Neural cell (in vitro differentiated cells): ENCODE data around the gene MYBPC1. TPM values are rescaled to one million over a fixed set of nuclear protein-coding genes. Genes with fewer than 3 reads are reported as not detected.
"Not testable (repeated sequence)": the region's sequence is repeated elsewhere in the genome, so short reads cannot be mapped to it uniquely, and the experiment has no call there.

Source experiments
- H2AFZ ChIP-seq: fragments of 200-600, 300-800 bp; sonication (generic), shearing (Covaris generic); 2 replicates; pipeline ENCODE4 v1.6.0; 2014; ENCODE audit warnings: low read depth, mild to moderate bottlenecking, antibody characterized with exemption, low read length, moderate library complexity
- H3F3A ChIP-seq: fragments of 200-600 bp; shearing (Covaris generic); 2 replicates; pipeline ENCODE4 v1.6.1; 2016; ENCODE audit warnings: mild to moderate bottlenecking, moderate library complexity, mixed read lengths, antibody characterized with exemption, low read length; ENCODE audit not compliant: insufficient read depth, poor library complexity, severe bottlenecking
- H3K27ac ChIP-seq: fragments of 200-600, 300-800 bp; sonication (generic), shearing (Covaris generic); 2 replicates; pipeline ENCODE4 v1.5.1; 2014; ENCODE audit warnings: mild to moderate bottlenecking, low read length, moderate library complexity
- H3K27me3 ChIP-seq: fragments of 300-800, 200-600 bp; sonication (generic), shearing (Covaris generic); 2 replicates; pipeline ENCODE4 v1.6.0; 2014; ENCODE audit warnings: mild to moderate bottlenecking, low read depth, low read length, moderate library complexity; ENCODE audit not compliant: insufficient read depth
- H3K36me3 ChIP-seq: fragments of 300-800, 200-600 bp; sonication (generic), shearing (Covaris generic); 2 replicates; pipeline ENCODE4 v1.5.1; 2014; ENCODE audit warnings: mild to moderate bottlenecking, antibody characterized with exemption, low read length, moderate library complexity; ENCODE audit not compliant: insufficient read depth
- H3K4me2 ChIP-seq: fragments of 300-800, 200-600 bp; sonication (generic), shearing (Covaris generic); 2 replicates; pipeline ENCODE4 v1.6.0; 2014; ENCODE audit warnings: mild to moderate bottlenecking, low read length
- H3K4me3 ChIP-seq: fragments of 300-800, 200-600 bp; sonication (generic), shearing (Covaris generic); 2 replicates; pipeline ENCODE4 v1.5.1; 2014; ENCODE audit warnings: mild to moderate bottlenecking, low read length, moderate library complexity
- H3K79me2 ChIP-seq: fragments of 200-600 bp; shearing (Covaris generic); replicated peaks from 2 replicates; pipeline ENCODE4 v1.6.0; 2014; ENCODE audit warnings: mild to moderate bottlenecking, low read length, moderate library complexity; ENCODE audit not compliant: insufficient read depth
- H3K9ac ChIP-seq: fragments of 300-800, 200-600 bp; sonication (generic), shearing (Covaris generic); 2 replicates; pipeline ENCODE4 v1.6.1; 2016; ENCODE audit warnings: mild to moderate bottlenecking, low read length, mixed read lengths
- H3K9me2 ChIP-seq: fragments of 200-600 bp; shearing (Covaris generic); 2 replicates; pipeline ENCODE4 v1.6.1; 2016; ENCODE audit warnings: mild to moderate bottlenecking, low read length, mixed read lengths; ENCODE audit not compliant: insufficient read depth
- H3K9me3 ChIP-seq: fragments of 200-600, 300-800 bp; sonication (generic), shearing (Covaris generic); 2 replicates; pipeline ENCODE4 v1.6.1; 2016; ENCODE audit warnings: mild to moderate bottlenecking, mixed run types, low read length, moderate library complexity, mixed read lengths
- H4K20me1 ChIP-seq: fragments of 200-600 bp; shearing (Covaris generic); 2 replicates; pipeline ENCODE4 v1.6.1; 2016; ENCODE audit warnings: mild to moderate bottlenecking, mixed run types; ENCODE audit not compliant: insufficient read depth
- CTCF ChIP-seq: fragments of 450-650 bp; IDR thresholded peaks from 2 replicates; pipeline ENCODE4 v1.5.1; 2014; ENCODE audit warnings: antibody characterized with exemption, mild to moderate bottlenecking, moderate library complexity; ENCODE audit not compliant: poor library complexity, severe bottlenecking
- EP300 ChIP-seq: fragments of 450-650 bp; conservative IDR thresholded peaks from 2 replicates; pipeline ENCODE4 v1.6.1; 2014; ENCODE audit warnings: antibody characterized with exemption, mild to moderate bottlenecking, moderate library complexity; ENCODE audit not compliant: poor library complexity, severe bottlenecking
- EZH2 ChIP-seq: fragments of 200-600, 300-800 bp; shearing (Covaris generic), sonication (generic); IDR thresholded peaks from 2 replicates; pipeline ENCODE4 v1.6.1; 2014; ENCODE audit warnings: antibody characterized with exemption, low read length, borderline replicate concordance, mild to moderate bottlenecking; ENCODE audit not compliant: insufficient read depth, poor library complexity, severe bottlenecking
- MXI1 ChIP-seq: fragments of 450-650 bp; conservative IDR thresholded peaks from 2 replicates; pipeline ENCODE4 v1.6.1; 2014; ENCODE audit warnings: antibody characterized with exemption, mild to moderate bottlenecking; ENCODE audit not compliant: poor library complexity, severe bottlenecking
- POLR2AphosphoS5 ChIP-seq: IDR thresholded peaks from 2 replicates; pipeline ENCODE4 v1.6.1; 2012
- RAD21 ChIP-seq: fragments of 450-650 bp; conservative IDR thresholded peaks from 2 replicates; pipeline ENCODE4 v1.6.1; 2014; ENCODE audit warnings: antibody characterized with exemption, mild to moderate bottlenecking, moderate library complexity
- REST ChIP-seq: IDR thresholded peaks from 2 replicates; pipeline ENCODE4 v1.6.1; 2012; ENCODE audit warnings: borderline replicate concordance
- SMC3 ChIP-seq: fragments of 450-650 bp; conservative IDR thresholded peaks from 2 replicates; pipeline ENCODE4 v1.6.1; 2014; ENCODE audit warnings: antibody characterized with exemption, mild to moderate bottlenecking, moderate library complexity; ENCODE audit not compliant: poor library complexity
- TAF1 ChIP-seq: IDR thresholded peaks from 2 replicates; pipeline ENCODE4 v1.6.1; 2012; ENCODE audit warnings: low read depth
- polyA plus RNA-seq: library from polyadenylated mRNA; depleted of rRNA; stranded (reverse); fragments of >200 nt; gene quantifications from 2 replicates; pipeline ENCODE4 v1.2.3, GENCODE V29; 2014

MYBPC1 gene
- polyA plus RNA-seq, 1 donor from 2014 or later = not detected

GRCh38 chr12:101671833-101672232 is 77.1 kb downstream of the MYBPC1 start:
- Histone ChIP-seq H3K27ac (no peak overlapping the region), H3K27me3 (no peaks in the 10 kb centered on the region), H3K4me3 (no peak overlapping the region), H3K36me3 (no peaks in the 10 kb centered on the region), H3F3A (no peaks in the 10 kb centered on the region), H3K9ac (no peak overlapping the region), H3K9me3 (no peaks in the 10 kb centered on the region), H2AFZ (no peak overlapping the region), H3K4me2 (no peak overlapping the region), H4K20me1 (no peaks in the 10 kb centered on the region), H3K79me2 (no peaks in the 10 kb centered on the region), H3K9me2 (no peaks in the 10 kb centered on the region)
- TF ChIP-seq EZH2 (no peak), TAF1 (no peak), MXI1 (no peak), POLR2AphosphoS5 (no peak), CTCF (no peak), EP300 (no peak), SMC3 (no peak), RAD21 (no peak), REST (no peak)

GRCh38 chr12:101675555-101675954 is 80.8 kb downstream of the MYBPC1 start:
- Histone ChIP-seq H3K4me3 (no peak overlapping the region), H4K20me1 (no peaks in the 10 kb centered on the region), H3K9ac (no peak overlapping the region), H2AFZ (no peak overlapping the region), H3K27ac (no peak overlapping the region), H3K79me2 (no peaks in the 10 kb centered on the region), H3K4me2 (no peak overlapping the region), H3K27me3 (no peaks in the 10 kb centered on the region), H3K9me3 (no peaks in the 10 kb centered on the region), H3K9me2 (no peaks in the 10 kb centered on the region), H3F3A (no peaks in the 10 kb centered on the region), H3K36me3 (no peaks in the 10 kb centered on the region)
- TF ChIP-seq POLR2AphosphoS5 = no peak
- no peak for TF ChIP-seq TAF1
- TF ChIP-seq CTCF = no peak
- TF ChIP-seq EZH2 = no peak
- no peak for TF ChIP-seq RAD21
- TF ChIP-seq EP300 = no peak
- no peak for TF ChIP-seq MXI1
- TF ChIP-seq SMC3 = no peak
- TF ChIP-seq REST = no peak

- not testable (repeated sequence) for H3K4me3 ChIP-seq, H2AFZ ChIP-seq, H3F3A ChIP-seq, H3K9ac ChIP-seq, H4K20me1 ChIP-seq, H3K36me3 ChIP-seq, H3K79me2 ChIP-seq, H3K4me2 ChIP-seq, H3K27ac ChIP-seq, H3K27me3 ChIP-seq, H3K9me2 ChIP-seq, H3K9me3 ChIP-seq
Observed at GRCh38 chr12:101676497-101676896, 81.7 kb downstream of the MYBPC1 start.
